ENCODE data around the gene NOS1AP.
"Not testable (repeated sequence)": the region's sequence is repeated elsewhere in the genome, so short reads cannot be mapped to it uniquely, and the experiment has no call there.

The NOS1AP gene

DNA sequence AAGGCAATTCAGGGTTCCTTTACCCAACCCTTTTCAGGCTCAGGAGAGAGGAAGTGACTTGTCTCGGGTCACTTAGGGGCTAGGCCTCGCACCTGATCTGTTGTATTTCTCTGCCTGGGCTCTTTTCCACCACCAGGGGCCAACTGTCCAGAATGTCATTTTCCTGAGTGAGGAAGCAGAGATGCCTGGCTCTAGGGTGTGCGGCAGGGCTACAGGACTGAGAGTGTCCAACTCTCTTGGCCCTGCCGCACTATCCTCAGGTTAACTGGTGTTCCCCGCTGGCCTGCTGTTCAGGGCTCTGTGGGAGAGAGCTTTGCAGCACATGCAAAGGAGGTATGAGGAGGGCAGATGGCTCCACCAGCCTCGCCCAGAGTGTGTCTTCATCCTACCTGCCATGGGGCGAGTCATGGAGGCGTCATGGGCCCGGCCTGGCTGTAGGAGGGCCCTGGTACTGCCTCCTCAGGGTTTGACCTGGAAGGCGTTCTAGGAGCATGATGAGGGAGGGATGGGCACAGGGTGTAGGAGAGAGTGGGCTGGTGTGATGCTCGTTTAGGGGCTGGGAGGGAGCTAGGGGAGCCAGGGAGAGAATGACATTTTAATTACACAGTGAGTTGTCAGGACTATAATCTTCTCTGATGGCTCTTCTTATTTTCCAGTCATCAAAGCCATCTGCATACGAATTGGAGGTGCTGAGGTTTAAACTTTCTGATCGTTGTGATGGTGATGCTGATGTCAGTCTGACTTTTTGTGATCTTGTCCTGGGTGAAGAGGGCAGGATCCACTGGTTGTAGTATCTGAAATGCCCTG, 128.3 kb downstream of the NOS1AP start:
- DNase-seq: no peak

DNA sequence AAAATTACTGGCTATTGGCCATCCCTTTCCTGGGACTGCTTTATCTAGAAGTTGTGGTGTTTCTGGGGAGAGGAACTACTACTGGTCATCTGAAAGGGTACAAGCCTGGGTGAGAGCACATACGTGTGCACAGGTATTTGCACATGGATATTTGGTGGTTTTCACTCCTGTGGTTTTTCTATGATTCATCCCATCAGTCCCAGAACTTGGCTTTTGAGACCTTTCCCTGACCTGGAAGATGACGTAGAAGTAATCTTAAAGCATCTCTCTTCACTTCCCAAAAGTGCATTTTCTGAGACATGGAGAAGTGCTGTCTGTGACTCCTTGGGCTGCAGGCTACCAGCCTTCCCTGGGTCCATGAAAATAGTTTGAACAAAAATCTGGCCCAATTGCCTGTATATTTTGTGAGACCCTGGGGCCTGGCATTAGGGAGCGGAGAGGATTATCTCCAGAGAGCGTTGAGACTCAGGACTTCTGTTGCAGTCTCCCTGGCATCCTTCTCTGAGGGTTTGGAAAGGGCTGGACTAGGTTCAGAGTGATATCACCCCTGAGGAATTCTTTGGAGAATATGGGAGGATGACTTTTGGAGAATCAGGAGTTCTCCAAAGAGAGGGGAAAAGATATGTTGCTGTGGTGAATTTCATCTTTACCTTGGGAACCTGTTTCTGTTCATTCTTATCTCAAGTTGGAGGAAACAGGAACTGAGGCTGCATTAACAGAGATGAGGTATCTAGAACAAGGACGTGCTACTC, 130.8 kb downstream of the NOS1AP start:
- no peak for DNase-seq

DNA sequence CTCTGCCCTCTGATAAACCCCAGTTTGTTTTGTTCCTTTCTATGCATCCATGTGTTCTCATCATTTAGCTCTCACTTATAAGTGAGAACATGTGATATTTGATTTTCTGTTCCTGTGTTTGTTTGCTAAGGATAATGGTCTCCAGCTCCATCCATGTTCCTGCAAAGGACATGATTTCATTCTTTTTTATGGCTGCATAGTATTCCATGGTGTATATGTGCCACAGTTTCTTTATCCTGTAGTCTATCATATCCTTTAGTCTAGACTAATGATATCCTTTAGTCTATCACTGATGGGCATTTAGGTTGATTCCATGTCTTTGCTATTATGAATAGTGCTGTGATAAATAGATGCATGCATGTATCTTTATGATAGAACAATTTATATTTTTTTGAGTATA, 131.6 kb downstream of the NOS1AP start:
- DNase-seq: not testable (repeated sequence)

DNA sequence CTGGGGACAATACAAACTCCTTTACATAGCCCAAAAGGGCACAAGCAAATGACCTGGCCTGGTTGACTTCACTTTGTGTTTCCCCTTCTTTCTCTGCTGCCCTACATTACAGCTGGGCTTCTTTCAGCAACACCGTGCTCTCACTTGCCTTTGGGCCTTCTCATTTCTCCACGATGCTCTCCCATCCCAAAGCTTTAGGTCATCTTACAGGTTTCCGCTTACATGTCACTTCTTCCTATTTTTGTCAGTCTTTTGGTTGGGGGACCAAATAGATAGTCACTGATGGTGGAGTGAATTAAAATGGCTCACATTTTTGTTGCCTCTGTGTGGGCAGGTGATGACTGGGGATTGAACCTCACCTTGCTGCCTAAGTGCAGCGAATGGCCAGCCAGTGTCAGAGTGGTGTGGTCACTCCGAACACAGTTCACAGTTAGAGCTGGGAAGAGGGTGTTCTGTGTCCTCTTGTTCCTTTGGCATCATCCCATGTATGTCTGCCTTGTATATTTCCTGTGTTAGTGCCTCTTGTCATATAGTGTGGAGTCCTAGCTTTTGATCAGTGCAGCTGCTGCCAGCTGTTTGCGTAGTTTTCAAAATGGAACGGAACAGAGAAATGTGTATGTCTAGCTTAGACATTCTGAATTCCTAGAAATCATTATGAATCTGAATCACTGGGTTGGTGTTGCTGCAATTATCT, 134.8 kb downstream of the NOS1AP start:
- no peak for DNase-seq

DNA sequence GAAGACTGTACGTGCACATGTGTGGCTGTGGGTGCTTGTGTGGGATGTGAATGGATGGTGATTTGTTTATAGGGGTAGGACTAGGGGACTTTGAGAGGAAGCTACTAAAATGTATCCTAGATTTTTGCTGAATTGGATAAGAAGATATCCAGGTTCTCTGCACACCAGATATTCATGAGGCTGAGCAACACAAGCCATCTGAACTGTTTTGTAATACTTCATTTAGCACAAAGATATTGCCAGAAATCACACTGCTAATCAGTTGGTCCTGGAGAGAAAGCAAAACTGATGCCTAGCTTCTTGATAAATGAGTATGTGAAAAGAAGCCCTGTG, 135.3 kb downstream of the NOS1AP start:
- no peak for DNase-seq

DNA sequence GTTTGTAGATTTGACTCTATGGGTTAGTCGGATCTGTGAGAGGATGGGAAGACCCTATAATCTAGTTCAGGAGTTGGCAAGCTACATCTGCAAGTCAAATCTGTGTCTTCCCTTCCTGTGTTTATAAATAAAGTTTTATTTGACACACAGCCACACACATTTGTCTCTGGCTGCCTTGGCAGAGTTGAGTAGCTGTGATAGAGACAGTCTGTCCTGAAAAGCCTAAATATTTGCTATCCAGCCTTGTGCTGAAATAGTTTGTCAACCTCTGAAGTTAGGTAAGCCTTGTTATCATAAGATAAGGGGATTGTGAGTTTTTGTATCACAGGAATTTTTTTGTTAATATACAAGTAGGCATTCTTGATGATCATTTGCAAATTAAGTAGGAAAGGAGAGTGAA, 136.8 kb downstream of the NOS1AP start:
- no peak for DNase-seq

DNA sequence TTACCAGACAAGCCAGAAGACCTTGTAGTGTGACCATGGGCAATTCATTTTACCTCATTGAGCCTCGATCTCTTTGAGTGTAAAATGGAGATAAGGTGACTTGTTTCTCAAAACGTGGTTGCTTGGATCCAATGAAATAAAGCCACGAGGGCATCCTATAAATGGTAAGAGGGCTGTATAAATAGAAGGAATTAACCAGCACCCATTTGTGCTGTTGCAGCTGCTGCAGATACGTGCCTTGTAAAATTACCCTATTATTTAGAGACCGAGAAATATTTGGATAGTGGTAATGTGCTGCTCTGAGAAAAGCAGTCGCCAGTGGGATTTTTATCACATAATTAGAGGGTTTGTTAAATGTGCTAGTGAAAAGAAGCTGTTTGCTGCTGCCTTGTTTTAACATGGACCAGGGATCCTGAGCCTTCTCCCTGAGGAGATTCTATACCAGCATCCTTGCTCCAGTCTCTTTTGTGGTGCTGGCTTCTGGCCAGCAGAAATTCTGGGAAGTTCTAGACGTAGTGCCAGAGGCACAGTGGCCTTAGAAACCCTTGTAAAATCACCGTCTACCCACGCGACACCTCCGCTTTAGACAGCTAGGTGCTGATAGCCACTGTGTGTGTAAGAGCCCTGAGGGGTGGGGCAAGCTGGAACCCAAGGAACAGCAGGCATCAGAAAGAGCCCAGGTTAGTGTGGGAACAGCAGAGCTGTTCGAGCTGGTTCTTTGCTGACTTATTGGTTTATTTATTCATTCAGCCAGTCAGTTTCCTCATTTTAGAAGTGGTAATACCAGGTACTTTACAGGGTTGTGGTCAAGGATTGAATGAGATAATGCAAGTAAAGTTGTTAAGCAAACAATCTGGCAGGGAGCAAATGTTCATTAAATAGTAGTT, 137.5 kb downstream of the NOS1AP start:
- no peak for DNase-seq

DNA sequence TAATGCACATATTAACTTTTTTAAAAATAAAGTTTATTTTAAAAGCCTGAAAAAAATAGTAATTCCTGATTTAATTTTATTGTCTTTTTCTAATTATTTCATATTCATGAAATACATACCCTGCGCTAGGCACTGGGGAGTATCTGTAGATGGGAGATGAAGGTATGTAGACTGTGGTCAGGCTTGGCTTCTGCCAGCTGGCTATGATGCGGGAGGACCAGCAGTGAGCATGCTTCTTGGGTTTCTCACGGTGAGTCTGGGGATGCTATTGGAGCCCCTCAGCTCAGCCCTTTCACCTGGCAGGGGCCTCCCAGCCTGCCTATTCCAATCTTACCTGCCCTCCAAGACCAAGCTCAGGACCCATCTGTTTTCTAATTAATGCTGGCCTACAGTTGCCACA, 138.4 kb downstream of the NOS1AP start:
- no peak for DNase-seq

DNA sequence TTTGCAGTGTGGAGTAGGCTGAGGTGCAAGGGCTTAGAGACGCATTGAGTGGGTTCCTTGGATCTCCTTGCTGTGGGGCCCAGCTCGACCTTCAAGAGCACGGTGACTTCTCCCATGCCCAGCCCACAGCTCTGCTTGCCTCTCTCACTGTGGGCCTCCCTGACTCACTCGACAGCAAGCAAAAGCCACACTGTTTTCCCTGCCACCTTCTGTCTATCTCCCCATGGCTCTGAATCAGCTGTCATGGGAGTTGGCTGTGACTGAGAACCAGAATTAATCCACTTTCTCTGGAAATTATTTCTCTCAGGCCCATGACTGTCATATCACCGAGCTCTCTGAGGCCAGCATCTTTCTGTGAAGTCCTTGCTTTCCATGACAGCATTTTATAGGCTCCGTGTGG, 140.7 kb downstream of the NOS1AP start:
- DNase-seq: no peak

DNA sequence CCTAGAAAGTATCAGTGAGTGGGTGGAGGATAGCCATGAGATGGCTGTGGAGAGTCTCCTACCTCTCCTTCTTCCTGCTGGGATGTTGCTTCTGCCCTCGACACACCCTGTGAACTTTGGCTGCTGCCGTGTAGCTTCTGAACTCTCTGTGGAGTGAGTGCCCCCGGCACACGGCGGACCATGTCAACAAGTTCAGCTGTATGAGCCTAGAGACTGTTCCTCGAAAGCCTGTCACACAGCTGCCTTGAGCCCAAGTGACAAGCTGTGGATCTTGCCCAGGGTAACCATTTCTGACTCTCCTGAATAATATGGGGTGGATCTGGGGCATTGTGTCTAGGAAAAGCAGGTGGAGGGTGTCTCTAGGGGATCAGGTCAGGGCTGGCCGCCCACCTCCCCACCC, 143.2 kb downstream of the NOS1AP start:
- DNase-seq: no peak

DNA sequence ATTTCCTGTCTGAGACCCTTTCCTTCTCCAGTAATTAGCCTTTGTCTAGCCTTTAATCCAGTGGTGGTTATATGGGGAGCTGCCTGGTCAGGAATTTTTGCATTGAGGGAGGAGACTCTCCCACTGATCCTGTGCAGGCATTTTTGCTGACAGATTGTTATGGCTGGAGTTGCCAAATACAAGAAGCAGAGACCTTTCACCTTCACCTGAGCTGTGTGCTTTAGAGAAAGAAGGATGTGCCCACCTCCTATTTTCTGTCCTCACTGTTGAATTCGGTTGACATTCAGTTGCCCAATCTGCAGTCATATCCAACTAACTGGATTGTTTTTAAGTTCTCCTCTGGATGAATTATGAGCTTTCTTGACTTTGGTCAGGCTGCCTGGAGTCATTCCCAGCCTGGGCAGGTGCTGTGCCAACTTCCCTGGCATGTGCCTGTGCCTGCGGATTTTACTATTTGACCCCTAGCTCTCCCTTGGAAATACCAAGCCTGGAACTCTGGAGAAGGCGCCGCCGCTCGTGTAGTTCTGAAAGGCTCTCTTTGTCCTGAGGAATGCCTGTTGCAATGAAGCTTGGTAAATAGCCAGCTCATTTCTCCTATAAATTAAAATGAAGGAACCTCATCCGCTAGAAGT, 143.9 kb downstream of the NOS1AP start:
- DNase-seq: no peak

DNA sequence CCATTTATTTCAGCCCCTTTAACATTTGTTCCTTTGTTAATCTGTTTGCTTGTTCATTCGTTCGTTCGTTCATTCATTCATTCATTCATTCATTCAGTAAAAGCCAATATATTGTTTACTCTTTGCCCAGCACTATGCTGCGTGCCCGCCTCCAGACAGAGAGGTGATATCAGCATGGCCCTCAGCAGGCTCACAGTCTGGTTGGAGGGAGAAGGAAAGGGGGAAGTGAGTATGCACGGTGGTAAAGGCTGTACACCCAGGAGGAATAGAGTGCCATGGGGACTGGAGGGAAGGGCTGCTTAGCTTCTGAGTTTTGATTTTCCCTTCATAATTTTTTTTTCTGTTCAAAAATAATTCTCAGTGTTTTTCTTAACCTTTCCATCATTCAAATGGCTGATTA, 144.7 kb downstream of the NOS1AP start:
- DNase-seq: no peak

DNA sequence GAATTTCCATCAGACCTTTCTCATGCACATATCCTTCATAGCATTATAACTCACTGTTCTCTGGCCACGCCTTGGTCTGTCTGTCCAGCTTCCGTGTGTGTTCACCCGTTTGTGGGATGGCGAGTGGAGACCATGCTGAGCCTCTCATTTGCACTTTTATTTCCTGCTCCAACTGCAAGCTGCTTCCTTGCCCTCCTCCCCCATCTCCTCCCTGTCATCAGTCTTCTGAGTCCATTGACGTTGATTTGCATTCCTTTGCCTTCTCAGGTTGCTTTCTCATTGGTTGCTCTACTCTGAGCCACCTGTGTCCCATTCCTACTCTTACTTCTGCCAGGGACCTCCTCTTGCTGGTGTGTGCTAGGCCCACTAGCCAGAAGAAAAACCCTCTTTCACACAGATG, 146.4 kb downstream of the NOS1AP start:
- no peak for DNase-seq

DNA sequence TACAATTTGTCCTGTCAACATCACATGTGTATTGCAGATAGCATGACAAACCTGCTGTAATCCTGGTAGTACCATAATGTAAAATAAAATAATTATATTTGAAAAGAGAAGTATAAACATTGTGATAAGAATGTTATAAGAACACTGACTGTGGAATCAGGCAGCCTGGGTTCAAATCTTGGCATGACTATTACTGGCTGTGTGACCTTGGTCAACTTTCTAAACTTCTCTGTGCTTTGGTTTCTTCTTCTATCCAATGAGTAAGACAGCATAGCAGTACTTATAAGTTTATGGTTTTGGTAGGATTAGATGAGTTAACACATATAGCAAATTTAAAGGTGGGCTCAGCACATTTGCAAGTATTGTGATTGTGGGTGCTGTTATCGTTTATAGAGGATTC, 147.1 kb downstream of the NOS1AP start:
- DNase-seq: no peak

DNA sequence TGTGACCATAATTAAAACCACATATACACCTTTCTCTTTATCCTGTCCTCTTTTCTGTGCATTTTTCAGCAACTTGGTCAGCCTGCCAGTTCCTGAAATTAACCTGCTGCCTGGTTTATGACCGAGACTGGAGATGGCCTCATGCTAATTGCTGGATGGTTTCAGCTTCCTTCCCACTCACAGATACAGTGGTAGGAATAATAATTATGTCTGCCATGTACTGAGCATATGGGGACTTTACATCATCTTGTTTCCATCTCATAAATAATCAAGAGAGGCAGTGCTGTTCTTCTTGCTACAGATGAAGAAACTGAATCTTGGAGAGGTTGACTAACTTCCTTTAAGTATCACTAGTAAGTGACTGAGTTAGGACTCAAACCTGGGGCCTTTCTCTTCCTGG, 148.2 kb downstream of the NOS1AP start:
- DNase-seq: no peak

DNA sequence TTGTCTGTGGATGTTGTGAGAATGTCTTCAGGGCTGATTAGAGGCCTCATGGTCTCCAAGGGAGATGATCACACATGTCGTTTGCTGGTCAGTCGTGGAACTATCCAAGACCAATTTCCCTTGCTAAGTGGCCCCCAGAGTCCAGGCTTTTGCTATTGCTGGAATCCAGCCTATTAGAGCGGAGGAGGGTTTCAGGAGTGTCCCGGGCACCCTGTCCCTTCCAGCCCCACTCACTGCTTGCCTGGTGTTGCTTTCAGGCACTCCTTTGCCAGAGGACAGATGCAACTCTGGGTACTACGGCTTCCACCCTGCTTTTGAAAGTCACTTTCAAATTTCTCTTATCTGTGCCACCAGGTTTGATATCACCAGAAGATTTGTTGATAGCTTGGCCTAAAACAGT, 149.1 kb downstream of the NOS1AP start:
- no peak for DNase-seq

DNA sequence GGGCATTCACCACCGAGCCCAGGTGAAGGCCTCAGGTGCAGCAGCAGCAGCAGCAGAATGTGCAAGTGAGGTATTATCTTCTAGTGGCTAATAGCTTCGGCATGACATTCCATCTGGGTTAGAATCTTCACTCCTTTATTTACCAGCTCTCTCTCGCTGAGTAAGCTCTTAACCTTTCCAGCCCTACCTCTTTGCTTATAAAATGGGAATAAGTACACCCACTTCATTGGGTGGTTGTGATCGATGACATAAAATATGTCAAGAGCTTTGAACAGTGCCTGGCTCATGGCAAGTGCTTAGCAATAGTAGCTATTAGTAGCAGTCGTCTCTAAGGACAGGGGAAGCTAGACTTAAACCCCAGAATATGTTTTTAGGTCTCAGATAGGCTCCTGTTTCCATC, 149.5 kb downstream of the NOS1AP start:
- DNase-seq: no peak

DNA sequence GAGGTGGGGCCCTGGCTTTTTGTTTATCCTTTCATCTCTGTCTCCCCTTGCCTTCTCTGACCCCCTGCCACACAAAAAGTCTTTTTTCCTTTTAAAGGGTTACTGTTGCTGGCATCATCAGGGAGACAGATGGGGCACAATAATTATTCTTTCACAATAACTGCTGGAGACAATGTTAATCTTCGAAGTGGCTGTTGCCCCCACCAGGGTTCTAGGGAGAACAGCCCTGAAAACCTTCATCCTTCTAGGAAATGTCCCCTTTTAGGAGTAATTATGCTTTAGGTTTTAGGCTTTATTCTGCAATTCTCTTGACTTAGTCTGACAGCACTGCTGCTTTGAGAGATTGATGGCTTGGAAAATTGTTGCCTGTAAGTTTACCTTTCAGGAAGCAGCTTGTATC, 150.0 kb downstream of the NOS1AP start:
- DNase-seq: no peak

DNA sequence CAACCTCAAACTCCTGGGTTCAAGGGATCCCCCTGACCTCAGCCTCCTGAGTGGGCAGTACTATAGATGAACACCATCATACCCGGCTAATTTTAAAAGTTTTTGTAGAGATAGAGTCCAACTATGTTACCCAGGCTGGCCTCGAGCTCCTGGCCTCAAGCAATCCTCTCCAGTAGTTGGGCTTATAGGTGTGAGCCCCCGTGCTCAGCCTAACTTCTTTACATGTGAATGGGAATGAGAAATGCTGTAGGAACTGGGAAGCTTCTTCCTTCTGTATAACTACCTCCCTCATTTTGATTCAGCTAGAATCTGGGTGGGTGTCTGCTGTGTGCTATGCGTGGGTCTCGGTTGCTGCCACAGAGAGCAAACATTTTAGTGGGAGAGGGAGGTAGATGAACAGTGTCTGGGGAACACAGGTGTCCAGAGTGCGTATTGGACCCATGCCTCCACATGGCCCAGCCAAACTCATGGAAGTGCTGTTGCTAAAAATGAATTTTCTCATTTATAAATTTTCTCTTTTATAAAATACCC, 150.6 kb downstream of the NOS1AP start:
- DNase-seq: no peak

DNA sequence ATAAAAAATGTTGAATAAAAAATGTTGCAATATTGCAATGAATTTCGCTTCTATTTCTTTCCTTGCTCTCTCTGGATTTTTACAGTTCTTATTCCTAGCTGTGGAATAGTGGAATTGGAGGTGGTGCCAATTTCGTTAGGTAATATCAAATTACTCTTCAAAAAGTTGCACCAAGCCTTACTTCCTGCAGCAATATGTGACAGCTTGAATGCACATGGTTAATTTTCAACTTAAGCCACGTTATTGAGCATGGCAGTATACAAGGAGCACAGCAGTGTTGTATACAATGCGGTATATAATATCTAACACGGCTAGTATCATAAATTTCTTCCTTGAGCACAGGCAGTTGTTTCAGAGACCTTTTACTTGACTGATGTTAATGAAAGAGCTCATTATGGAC, 152.5 kb downstream of the NOS1AP start:
- DNase-seq: no peak

DNA sequence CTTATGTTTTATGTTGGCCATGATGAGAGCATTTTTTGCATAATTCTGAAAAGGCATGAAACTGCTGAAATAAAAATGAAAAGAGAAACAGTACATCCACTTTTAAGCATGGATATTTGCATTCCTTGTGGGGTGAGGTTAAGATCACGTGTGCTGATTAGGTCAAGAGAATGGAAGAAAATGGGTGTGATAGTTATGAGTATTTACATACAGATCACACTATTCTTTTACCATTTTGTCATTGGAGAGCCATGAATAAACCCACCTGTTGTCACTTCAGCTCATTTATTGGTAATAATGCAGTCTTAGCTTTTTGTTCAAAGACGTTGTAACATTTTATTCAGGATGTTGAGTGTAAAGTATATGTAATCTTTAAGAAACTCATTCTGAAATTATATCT, 153.2 kb downstream of the NOS1AP start:
- no peak for DNase-seq

DNA sequence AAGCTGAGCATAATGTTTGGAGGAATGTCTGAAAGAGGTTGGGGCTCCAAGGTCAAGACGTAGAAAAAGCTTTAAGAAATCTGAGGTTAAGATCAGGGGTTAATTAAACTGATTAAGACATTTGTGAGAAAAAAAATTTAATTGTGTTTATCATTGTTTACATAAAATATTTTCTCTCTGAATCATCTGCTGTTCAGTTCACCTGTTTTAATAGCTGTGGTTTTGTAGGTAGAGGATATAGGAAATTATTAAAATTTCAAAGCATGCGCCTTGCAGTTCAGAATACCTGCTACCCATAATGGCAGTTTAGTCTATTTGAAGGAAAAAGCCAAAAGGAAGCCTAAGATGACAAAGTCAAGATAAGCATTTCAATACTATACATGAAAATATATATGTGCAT, 154.0 kb downstream of the NOS1AP start:
- DNase-seq: no peak

All from cerebellar nuclear complex (tissue), 1 donor.